NCI-H2196 treated with DMSO at 0.1 percent for 48 hours (cell line): ENCODE results near the gene KCNC4.
A peak's percentile ranks its signal among the peaks of the same experiment; 100 is the strongest.

Experiments used
- DNase-seq: peaks from one replicate; lab custom pipeline; 2025; ENCODE audit not compliant: unreplicated experiment; lab: John Stamatoyannopoulos, UW

Gene KCNC4

DNA sequence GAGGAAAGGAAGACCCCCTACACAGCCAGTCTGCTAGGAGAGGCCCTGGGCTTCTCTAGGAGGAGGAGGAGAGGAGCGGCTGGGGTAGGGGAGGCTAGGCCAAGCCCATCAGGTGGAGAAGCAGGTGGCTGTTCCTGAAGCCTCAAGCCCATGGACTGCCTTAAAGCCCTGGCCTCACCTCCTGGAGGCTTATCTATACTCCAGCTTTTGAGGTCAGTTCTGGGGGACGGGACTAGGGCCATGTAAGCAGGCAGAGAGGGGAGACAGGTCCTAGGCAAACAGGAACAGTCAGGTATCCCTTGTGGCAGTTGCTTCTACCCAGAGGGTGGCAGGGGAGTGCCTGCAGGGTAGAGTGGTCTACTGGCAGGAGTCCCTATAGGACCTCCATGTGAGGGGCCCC, 40.6 kb downstream of the KCNC4 start:
- no peak for DNase-seq

GRCh38 chr1:110253213-110253612, 43.1 kb downstream of the KCNC4 start:
- no peak for DNase-seq

- DNase-seq: no peak
Observed at GRCh38 chr1:110254604-110255391, 44.7 kb downstream of the KCNC4 start.

DNA sequence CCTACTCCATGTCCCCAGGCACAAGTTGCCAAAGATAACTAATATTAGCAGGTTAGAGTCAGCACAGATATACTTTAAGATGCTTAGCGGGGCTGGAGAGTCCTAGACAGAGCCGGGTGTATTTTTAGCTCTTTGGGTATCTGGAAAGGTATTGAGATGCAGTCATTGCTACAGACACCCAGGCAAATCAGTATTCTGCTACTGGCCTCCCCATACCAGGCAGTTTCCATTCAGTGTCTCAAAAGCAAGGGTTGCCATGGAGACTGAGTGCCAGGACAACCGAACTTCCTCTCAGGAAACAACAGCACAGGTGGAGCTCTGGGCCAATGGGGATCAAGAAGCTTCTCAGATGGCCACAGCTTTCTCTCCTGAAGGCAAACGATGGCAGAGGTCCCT, 45.3 kb downstream of the KCNC4 start:
- DNase-seq: peak; percentile 76

GRCh38 chr1:110258734-110259133, 48.6 kb downstream of the KCNC4 start:
- peak; percentile 17 for DNase-seq

DNA sequence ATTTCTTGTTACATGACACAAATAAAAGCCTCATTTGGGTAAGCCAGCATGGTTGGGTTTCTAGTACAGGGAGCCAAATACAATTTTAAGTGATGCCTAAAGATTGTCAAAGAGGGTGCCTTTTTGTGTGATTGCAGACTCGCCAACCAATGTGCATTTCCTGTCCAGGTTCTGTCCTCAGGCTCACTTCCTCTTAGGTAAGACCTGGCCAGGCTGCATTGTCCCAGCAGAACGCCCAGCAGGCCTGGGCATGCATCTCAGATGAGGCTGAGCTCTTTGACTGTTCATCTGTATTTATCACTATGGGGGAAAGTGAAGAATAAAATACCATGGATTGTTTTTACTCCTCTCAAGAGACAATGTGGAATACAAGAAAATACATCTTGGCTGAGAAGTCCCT, 49.7 kb downstream of the KCNC4 start:
- DNase-seq: peak; percentile 5
